Stimulated activated CD4-positive, alpha-beta T cell treated with anti-CD3 and anti-CD28 coated beads, TNF-alpha, amount 100 ng/mL, for 1 hour (primary cell): ENCODE data around the gene MPC1.

Experiments used
- DNase-seq, 3 donors: peaks; one replicate each; pipeline ENCODE4 v3.0.0-alpha.2; 2020; ENCODE audit warnings: low read depth in 3 of 3, low spot score in 1 of 3

MPC1 gene

GRCh38 chr6:166318649-166319600 is 63.8 kb downstream of the MPC1 start:
- DNase-seq: no peak

- DNase-seq: no peak
Observed at GRCh38 chr6:166318227-166318626, 64.5 kb downstream of the MPC1 start.

- no peak for DNase-seq
Observed at GRCh38 chr6:166317261-166318212, 65.2 kb downstream of the MPC1 start.

- DNase-seq: no peak
Observed at GRCh38 chr6:166315436-166315835, 67.3 kb downstream of the MPC1 start.
